ENCODE results near the gene ASCL5.

ASCL5 gene

GRCh38 chr1:201153474-201154388 lies 26.7 kb upstream of the ASCL5 start:
- peak; percentile 52 for DNase-seq (ENCODE audit: low spot score)

GRCh38 chr1:201149400-201149799 lies 22.4 kb upstream of the ASCL5 start:
- DNase-seq (ENCODE audit: low spot score): peak; percentile 60

- DNase-seq (ENCODE audit: low spot score): no peak
Measured at GRCh38 chr1:201147396-201148015, 20.5 kb upstream of the ASCL5 start.

- DNase-seq (ENCODE audit: low spot score): no peak
Measured at GRCh38 chr1:201146626-201147390, 19.8 kb upstream of the ASCL5 start.

- no peak for DNase-seq (ENCODE audit: low spot score)
Measured at GRCh38 chr1:201145816-201146215, 18.8 kb upstream of the ASCL5 start.

GRCh38 chr1:201145132-201145531 lies 18.1 kb upstream of the ASCL5 start:
- DNase-seq (ENCODE audit: low spot score): no peak

GRCh38 chr1:201144701-201145100 lies 17.7 kb upstream of the ASCL5 start:
- no peak for DNase-seq (ENCODE audit: low spot score)

- DNase-seq (ENCODE audit: low spot score): no peak
Measured at GRCh38 chr1:201143726-201144635, 17.0 kb upstream of the ASCL5 start.

- DNase-seq (ENCODE audit: low spot score): no peak
Measured at GRCh38 chr1:201142849-201143725, 16.1 kb upstream of the ASCL5 start.

- DNase-seq (ENCODE audit: low spot score): no peak
Measured at GRCh38 chr1:201142011-201142848, 15.2 kb upstream of the ASCL5 start.

GRCh38 chr1:201141418-201141817 lies 14.4 kb upstream of the ASCL5 start:
- DNase-seq (ENCODE audit: low spot score): no peak

- DNase-seq (ENCODE audit: low spot score): no peak
Measured at GRCh38 chr1:201140941-201141260, 13.9 kb upstream of the ASCL5 start.

GRCh38 chr1:201140235-201140940 lies 13.4 kb upstream of the ASCL5 start:
- no peak for DNase-seq (ENCODE audit: low spot score)

GRCh38 chr1:201139756-201140155 lies 12.8 kb upstream of the ASCL5 start:
- no peak for DNase-seq (ENCODE audit: low spot score)

GRCh38 chr1:201139306-201139705 lies 12.3 kb upstream of the ASCL5 start:
- no peak for DNase-seq (ENCODE audit: low spot score)

- no peak for DNase-seq (ENCODE audit: low spot score)
Measured at GRCh38 chr1:201138311-201138840, 11.4 kb upstream of the ASCL5 start.

GRCh38 chr1:201137579-201138310 lies 10.8 kb upstream of the ASCL5 start:
- DNase-seq (ENCODE audit: low spot score): peak; percentile 12

- no peak for DNase-seq (ENCODE audit: low spot score)
Measured at GRCh38 chr1:201137024-201137392, 10.0 kb upstream of the ASCL5 start.
